CD14-positive monocyte (primary cell): ENCODE measurements around the gene VPS52. TPM values are rescaled to one million over a fixed set of nuclear protein-coding genes. Genes with fewer than 3 reads are reported as not detected.

Source experiments
- DNase-seq, 3 donors: peaks; one replicate each; pipeline ENCODE4 v3.0.0-alpha.2; 2011 to 2022
- H2AFZ ChIP-seq: 2 replicates; pipeline ENCODE4 v1.6.0; 2012; ENCODE audit warnings: mild to moderate bottlenecking, low read depth, low read length, inconsistent platforms; ENCODE audit not compliant: insufficient read depth, poor library complexity, severe bottlenecking
- H3K27ac ChIP-seq, 2 donors: 1 replicate in 1 of 2; 2 replicates in 1 of 2; pipeline ENCODE4 v1.5.1; 2012 to 2013; ENCODE audit warnings: low read length in 2 of 2, control low read depth in 1 of 2, inconsistent platforms in 1 of 2, low read depth in 1 of 2, mild to moderate bottlenecking in 1 of 2
- H3K27me3 ChIP-seq, 2 donors: one replicate each; pipeline versions ENCODE4 v1.6.0 to v1.6.1; 2011 to 2013; ENCODE audit warnings: low read length in 2 of 2; ENCODE audit not compliant: control insufficient read depth in 2 of 2, insufficient read depth in 2 of 2
- H3K36me3 ChIP-seq, 2 donors: replicated peaks in 1 of 2; 1 replicate in 1 of 2; 2 replicates in 1 of 2; pipeline versions ENCODE4 v1.5.1 to v1.6.1; 2012 to 2013; ENCODE audit warnings: low read length in 2 of 2, control low read depth in 1 of 2, inconsistent platforms in 1 of 2, mild to moderate bottlenecking in 1 of 2; ENCODE audit not compliant: insufficient read depth in 2 of 2, control insufficient read depth in 1 of 2
- H3K4me1 ChIP-seq, 2 donors: 1 replicate in 1 of 2; 2 replicates in 1 of 2; pipeline versions ENCODE4 v1.5.1 to v1.6.1; 2012 to 2013; ENCODE audit warnings: low read length in 2 of 2, control low read depth in 1 of 2, inconsistent platforms in 1 of 2, mild to moderate bottlenecking in 1 of 2, moderate library complexity in 1 of 2; ENCODE audit not compliant: insufficient read depth in 2 of 2, control insufficient read depth in 1 of 2
- H3K4me2 ChIP-seq: replicated peaks from 2 replicates; pipeline ENCODE3; 2012; ENCODE audit warnings: low read length, moderate library complexity, mild to moderate bottlenecking; ENCODE audit not compliant: poor library complexity, severe bottlenecking; ENCODE audit errors: extremely low read depth
- H3K4me3 ChIP-seq, 3 experiments: fragments of 200-600 bp in 1 of 3; sonication (generic) in 1 of 3; replicated peaks in 1 of 3; 1 replicate in 2 of 3; 2 replicates in 1 of 3; pipeline ENCODE4 v1.5.1; 2011 to 2013; ENCODE audit warnings: low read length in 3 of 3, mild to moderate bottlenecking in 3 of 3, control low read depth in 2 of 3, low read depth in 2 of 3, inconsistent platforms in 1 of 3, moderate library complexity in 1 of 3
- H3K79me2 ChIP-seq: 2 replicates; pipeline ENCODE4 v1.6.0; 2012; ENCODE audit warnings: mild to moderate bottlenecking, control low read depth, inconsistent platforms, low read length, moderate library complexity; ENCODE audit not compliant: insufficient read depth
- H3K9ac ChIP-seq: 2 replicates; pipeline ENCODE4 v1.6.0; 2017; ENCODE audit warnings: low read length, mild to moderate bottlenecking; ENCODE audit not compliant: insufficient read depth, poor library complexity, severe bottlenecking
- H3K9me3 ChIP-seq, 2 donors: replicated peaks in 1 of 2; 1 replicate in 1 of 2; 2 replicates in 1 of 2; pipeline versions ENCODE4 v1.5.1 to v1.6.1; 2012 to 2013; ENCODE audit warnings: low read length in 2 of 2, control low read depth in 1 of 2; ENCODE audit not compliant: control insufficient read depth in 1 of 2, insufficient read depth in 1 of 2
- H4K20me1 ChIP-seq: 2 replicates; pipeline ENCODE4 v1.6.0; 2012; ENCODE audit warnings: mild to moderate bottlenecking, low read length, control low read depth, moderate library complexity; ENCODE audit not compliant: insufficient read depth
- H3K27ac Mint-ChIP-seq, 7 donors: one replicate each; pipeline ENCODE4 v1.8.0; 2020; ENCODE audit warnings: mild to moderate bottlenecking in 7 of 7, mixed read lengths in 7 of 7, moderate library complexity in 6 of 7, inconsistent platforms in 2 of 7
- H3K27me3 Mint-ChIP-seq, 3 donors: one replicate each; pipeline ENCODE4 v1.8.0; 2021 to 2022; ENCODE audit warnings: low read depth in 3 of 3, mild to moderate bottlenecking in 3 of 3, mixed read lengths in 3 of 3, moderate library complexity in 3 of 3, inconsistent platforms in 1 of 3
- H3K36me3 Mint-ChIP-seq, 2 donors: one replicate each; pipeline ENCODE4 v1.8.0; 2020; ENCODE audit warnings: mixed read lengths in 2 of 2, inconsistent platforms in 1 of 2, mild to moderate bottlenecking in 1 of 2
- H3K4me1 Mint-ChIP-seq: one replicate; pipeline ENCODE4 v1.8.0; 2020; ENCODE audit warnings: mild to moderate bottlenecking, mixed read lengths
- H3K4me3 Mint-ChIP-seq, 2 donors: one replicate each; pipeline ENCODE4 v1.8.0; 2020; ENCODE audit warnings: mild to moderate bottlenecking in 2 of 2, mixed read lengths in 2 of 2, moderate library complexity in 1 of 2
- H3K9me3 Mint-ChIP-seq, 7 donors: one replicate each; pipeline ENCODE4 v1.8.0; 2020 to 2022; ENCODE audit warnings: mixed read lengths in 7 of 7, mild to moderate bottlenecking in 6 of 7, moderate library complexity in 6 of 7, inconsistent platforms in 2 of 7
- CTCF ChIP-seq: fragments of 200-600 bp; IDR thresholded peaks from one replicate; pipeline ENCODE4 v1.8.0; 2022; ENCODE audit warnings: antibody characterized with exemption, mild to moderate bottlenecking
- WGBS: methylation state at CpG from one replicate; pipeline ENCODE4 v1.1.5; 2013; ENCODE audit warnings: missing lambda C conversion rate; ENCODE audit not compliant: insufficient coverage; 5-methylcytosine and 5-hydroxymethylcytosine counted together
- intact Hi-C, 2 donors: fragments of 100-400 bp; cut with micrococcal nuclease; formaldehyde crosslinking; loops; one replicate each; pipeline versions ENCODE4 v1.15.0 to v1.15.1; 2023
- polyA plus RNA-seq, 3 donors: library from polyadenylated mRNA; depleted of rRNA in 1 of 3; unstranded in 2 of 3; stranded (reverse) in 1 of 3; fragments of 300-500 nt in 2 of 3; fragments of >200 nt in 1 of 3; fragmentation: Illumina TruSeq in 2 of 3; gene quantifications; 1 replicate in 2 of 3; 2 replicates in 1 of 3; pipeline ENCODE4 v1.2.3, GENCODE V29; 2012 to 2021

The VPS52 gene
- polyA plus RNA-seq, 3 donors, result 11.0 to 150 (median 14.5) TPM

- no peak overlapping the region for H3K4me3 Mint-ChIP-seq
- intact Hi-C loops, result no loop called here
- H3K4me1 Mint-ChIP-seq, result peaks cover 19% of the 10 kb centered on the region
- H3K9me3 ChIP-seq, result no peaks in the 10 kb centered on the region
- TF ChIP-seq CTCF, result no peak
- no peak overlapping the region for H3K9ac ChIP-seq
- H3K36me3 ChIP-seq, result peaks cover 0 to 12% of the 10 kb centered on the region in 2 donors
- no peak overlapping the region for H3K27ac Mint-ChIP-seq
- DNase-seq, result no peak
- H3K79me2 ChIP-seq, result no peaks in the 10 kb centered on the region
- H4K20me1 ChIP-seq, result no peaks in the 10 kb centered on the region
- H3K27me3 ChIP-seq, result peaks cover 10 to 28% of the 10 kb centered on the region in 2 donors
- 90% methylated on average over 3 of the region's 4 CpGs for WGBS
- H3K4me1 ChIP-seq, result peaks cover 14 to 16% of the 10 kb centered on the region in 2 donors
- H3K4me2 ChIP-seq, result no peak overlapping the region
- H3K4me3 ChIP-seq, result no peak overlapping the region
- no peak overlapping the region for H2AFZ ChIP-seq
- H3K27me3 Mint-ChIP-seq, result peaks cover 30 to 37% (median 36%) of the 10 kb centered on the region in 3 donors
- H3K27ac ChIP-seq, result no peak overlapping the region
- H3K9me3 Mint-ChIP-seq, result peaks cover 0 to 7% (median 0%) of the 10 kb centered on the region in 7 donors
- peaks cover 8 to 19% of the 10 kb centered on the region in 2 donors for H3K36me3 Mint-ChIP-seq
Measured at GRCh38 chr6:33216117-33216649, 55.5 kb downstream of the VPS52 start.

- peaks cover 0 to 7% (median 0%) of the 10 kb centered on the region in 7 donors for H3K9me3 Mint-ChIP-seq
- no peak for TF ChIP-seq CTCF
- H3K27me3 ChIP-seq, result peaks cover 10 to 28% of the 10 kb centered on the region in 2 donors
- no peak overlapping the region for H3K4me2 ChIP-seq
- no peak for DNase-seq
- no peaks in the 10 kb centered on the region for H3K79me2 ChIP-seq
- 95% methylated on average over 4 of the region's 9 CpGs for WGBS
- H3K4me1 Mint-ChIP-seq, result peaks cover 19% of the 10 kb centered on the region
- no peak overlapping the region for H3K27ac Mint-ChIP-seq
- H4K20me1 ChIP-seq, result no peaks in the 10 kb centered on the region
- no peak overlapping the region for H3K4me3 Mint-ChIP-seq
- peaks cover 10 to 21% of the 10 kb centered on the region in 2 donors for H3K36me3 Mint-ChIP-seq
- peaks cover 2 to 17% of the 10 kb centered on the region in 2 donors for H3K36me3 ChIP-seq
- no peak overlapping the region for H3K9ac ChIP-seq
- intact Hi-C loops, result no loop called here
- H3K4me1 ChIP-seq, result peaks cover 14 to 16% of the 10 kb centered on the region in 2 donors
- H3K27ac ChIP-seq, result no peak overlapping the region
- H2AFZ ChIP-seq, result no peak overlapping the region
- H3K27me3 Mint-ChIP-seq, result peaks cover 28 to 36% (median 33%) of the 10 kb centered on the region in 3 donors
- no peaks in the 10 kb centered on the region for H3K9me3 ChIP-seq
- no peak overlapping the region for H3K4me3 ChIP-seq
Measured at GRCh38 chr6:33215271-33216116, 56.2 kb downstream of the VPS52 start.
